Mesothelial cell of epicardium (in vitro differentiated cells): Measurements from ENCODE around the gene INTS11. TPM values are rescaled to one million over a fixed set of nuclear protein-coding genes. Genes with fewer than 3 reads are reported as not detected.
A peak's percentile ranks its signal among the peaks of the same experiment; 100 is the strongest.

Experiments used
- DNase-seq, 2 experiments: peaks; one replicate each; pipeline ENCODE4 v3.0.0; 2021; ENCODE audit warnings: low spot score in 2 of 2; ENCODE audit not compliant: unreplicated experiment in 2 of 2
- H3K27ac Mint-ChIP-seq: 2 replicates; pipeline ENCODE4 v1.8.0; 2021; ENCODE audit warnings: mixed read lengths
- H3K27me3 Mint-ChIP-seq: 2 replicates; pipeline ENCODE4 v1.8.0; 2021; ENCODE audit warnings: low read depth, mixed read lengths
- H3K36me3 Mint-ChIP-seq: 2 replicates; pipeline ENCODE4 v1.8.0; 2021; ENCODE audit warnings: mixed read lengths
- H3K4me1 Mint-ChIP-seq: 2 replicates; pipeline ENCODE4 v1.8.0; 2021; ENCODE audit warnings: mixed read lengths
- H3K4me3 Mint-ChIP-seq: 2 replicates; pipeline ENCODE4 v1.8.0; 2021; ENCODE audit warnings: mild to moderate bottlenecking, moderate library complexity, mixed read lengths
- H3K9me3 Mint-ChIP-seq: 2 replicates; pipeline ENCODE4 v1.8.0; 2021; ENCODE audit warnings: mixed read lengths
- CTCF ChIP-seq: fragments of 200-600 bp; sonication (generic); IDR thresholded peaks from one replicate; pipeline ENCODE4 v1.5.0; 2021; ENCODE audit warnings: antibody characterized with exemption; ENCODE audit not compliant: unreplicated experiment
- total RNA-seq: library from RNA; stranded (reverse); gene quantifications from 3 replicates; pipeline ENCODE4 v1.2.1, GENCODE V29; 2021

The INTS11 gene
- total RNA-seq, 1 donor from 2014 or later = 165 TPM

- no peak for TF ChIP-seq CTCF
- Mint-ChIP-seq H3K27me3 (no peaks in the 10 kb centered on the region), H3K4me3 (peak overlapping the region; percentile 84), H3K4me1 (peaks cover 33% of the 10 kb centered on the region), H3K27ac (peak overlapping the region; percentile 87), H3K9me3 (no peaks in the 10 kb centered on the region), H3K36me3 (peaks cover 1% of the 10 kb centered on the region)
- DNase-seq = no peak
These were observed 51.9 kb downstream of the INTS11 start for GRCh38 chr1:1272341-1273208.

- no peak for TF ChIP-seq CTCF
- no peak for DNase-seq
- Mint-ChIP-seq H3K36me3 (peaks cover 8% of the 10 kb centered on the region), H3K4me1 (peaks cover 33% of the 10 kb centered on the region), H3K27me3 (no peaks in the 10 kb centered on the region), H3K4me3 (peak overlapping the region; percentile 65), H3K9me3 (no peaks in the 10 kb centered on the region), H3K27ac (peak overlapping the region; percentile 59)
These were observed 53.6 kb downstream of the INTS11 start for GRCh38 chr1:1270813-1271212.

DNA sequence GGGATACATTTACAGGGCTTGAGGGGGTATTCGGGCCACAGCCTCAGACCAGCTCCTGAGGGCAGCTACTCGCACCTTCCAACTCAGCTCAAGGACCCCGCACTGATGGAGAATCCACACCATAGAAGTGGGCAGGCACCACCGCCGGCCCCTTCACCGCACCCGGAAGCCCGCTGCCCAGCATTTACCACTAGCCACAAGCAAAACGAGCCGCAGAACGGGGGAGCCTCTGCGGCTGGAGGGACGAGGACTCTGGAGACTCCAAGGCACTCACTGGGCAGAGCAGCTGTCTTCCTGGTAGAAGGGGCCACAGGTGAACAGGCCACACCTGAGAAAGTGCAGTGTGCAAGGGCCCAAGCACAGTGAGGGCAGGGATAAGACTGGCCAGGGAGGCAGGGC is 56.2 kb downstream of the INTS11 start:
- H3K9me3 Mint-ChIP-seq = no peaks in the 10 kb centered on the region
- peaks cover 10% of the 10 kb centered on the region for H3K36me3 Mint-ChIP-seq
- H3K4me3 Mint-ChIP-seq = no peak overlapping the region
- DNase-seq = no peak
- H3K27me3 Mint-ChIP-seq = no peaks in the 10 kb centered on the region
- H3K4me1 Mint-ChIP-seq = peaks cover 28% of the 10 kb centered on the region
- no peak overlapping the region for H3K27ac Mint-ChIP-seq
- TF ChIP-seq CTCF = no peak

- Mint-ChIP-seq H3K9me3 (no peaks in the 10 kb centered on the region), H3K4me3 (no peak overlapping the region), H3K36me3 (peaks cover 14% of the 10 kb centered on the region), H3K27ac (no peak overlapping the region), H3K27me3 (no peaks in the 10 kb centered on the region), H3K4me1 (peaks cover 23% of the 10 kb centered on the region)
- no peak for TF ChIP-seq CTCF
- DNase-seq = no peak
These were observed 56.8 kb downstream of the INTS11 start for GRCh38 chr1:1267488-1268283.

DNA sequence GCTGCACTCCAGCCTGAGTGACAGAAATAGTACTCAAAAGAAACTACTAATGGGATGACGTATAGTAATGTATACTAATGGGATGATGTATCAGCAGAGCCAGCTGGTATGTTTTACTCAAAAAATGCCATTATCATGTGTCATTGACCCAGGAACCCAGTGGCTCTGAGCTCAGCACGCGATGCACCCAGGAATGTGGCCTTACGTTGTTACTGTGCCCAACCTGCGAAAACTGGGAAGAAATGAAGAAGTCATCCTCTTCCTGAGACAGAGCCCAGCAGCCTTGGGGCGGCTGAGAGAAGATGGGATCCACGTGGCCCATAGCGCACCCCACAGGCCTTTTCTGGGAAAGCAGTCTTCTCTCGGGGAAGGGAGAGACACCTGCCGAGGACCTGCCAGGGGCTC is 59.6 kb downstream of the INTS11 start:
- no peak overlapping the region for H3K27ac Mint-ChIP-seq
- H3K36me3 Mint-ChIP-seq = peaks cover 27% of the 10 kb centered on the region
- H3K4me3 Mint-ChIP-seq = no peak overlapping the region
- H3K9me3 Mint-ChIP-seq = no peaks in the 10 kb centered on the region
- TF ChIP-seq CTCF = no peak
- no peaks in the 10 kb centered on the region for H3K27me3 Mint-ChIP-seq
- H3K4me1 Mint-ChIP-seq = no peaks in the 10 kb centered on the region
- DNase-seq = no peak
